CD4-positive, CD25-positive, alpha-beta regulatory T cell (primary cell): Measurements from ENCODE around the gene SLC25A23. TPM values are rescaled to one million over a fixed set of nuclear protein-coding genes. Genes with fewer than 3 reads are reported as not detected.
A peak's percentile ranks its signal among the peaks of the same experiment; 100 is the strongest.

Experiments used
- ATAC-seq, 2 donors: fragments of 150-1000 bp; cut with Tn5 transposase; one replicate each; pipeline ENCODE4 v1.10.0; 2021; ENCODE audit warnings: low read depth in 2 of 2, moderate number of reproducible peaks in 2 of 2, moderate library complexity in 1 of 2
- DNase-seq, 3 donors: peaks; one replicate each; pipeline versions ENCODE4 v3.0.0 to v3.0.0-alpha.2; 2012 to 2022; ENCODE audit warnings: mixed read lengths in 1 of 3
- H3K27ac ChIP-seq: one replicate; pipeline ENCODE4 v1.7.0; 2013; ENCODE audit warnings: mild to moderate bottlenecking, low read length; ENCODE audit not compliant: insufficient read depth, poor library complexity, severe bottlenecking
- H3K27me3 ChIP-seq: one replicate; pipeline ENCODE4 v1.7.0; 2013; ENCODE audit warnings: low read length; ENCODE audit not compliant: control insufficient read depth, insufficient read depth
- H3K36me3 ChIP-seq: one replicate; pipeline ENCODE4 v1.7.0; 2013; ENCODE audit warnings: mild to moderate bottlenecking, low read length, moderate library complexity; ENCODE audit not compliant: control insufficient read depth, insufficient read depth
- H3K4me1 ChIP-seq: 2 replicates; pipeline ENCODE4 v1.7.0; 2013; ENCODE audit warnings: mild to moderate bottlenecking, low read length; ENCODE audit not compliant: insufficient read depth, control insufficient read depth, poor library complexity, severe bottlenecking
- H3K4me3 ChIP-seq: one replicate; pipeline ENCODE4 v1.7.0; 2013; ENCODE audit warnings: low read depth, mild to moderate bottlenecking, low read length, moderate library complexity
- H3K9me3 ChIP-seq, 2 experiments: 1 replicate in 1 of 2; 2 replicates in 1 of 2; pipeline ENCODE4 v1.7.0; 2013; ENCODE audit warnings: low read length in 2 of 2, mild to moderate bottlenecking in 1 of 2, moderate library complexity in 1 of 2; ENCODE audit not compliant: control insufficient read depth in 2 of 2
- H3K27ac Mint-ChIP-seq, 3 donors: one replicate each; pipeline ENCODE4 v1.8.0; 2020 to 2022; ENCODE audit warnings: mild to moderate bottlenecking in 3 of 3, mixed read lengths in 3 of 3, moderate library complexity in 2 of 3
- H3K27me3 Mint-ChIP-seq: one replicate; pipeline ENCODE4 v1.8.0; 2022; ENCODE audit warnings: mild to moderate bottlenecking, mixed read lengths
- H3K36me3 Mint-ChIP-seq: one replicate; pipeline ENCODE4 v1.8.0; 2020; ENCODE audit warnings: mixed read lengths
- H3K4me1 Mint-ChIP-seq, 4 donors: one replicate each; pipeline ENCODE4 v1.8.0; 2020 to 2022; ENCODE audit warnings: mixed read lengths in 4 of 4, mild to moderate bottlenecking in 1 of 4
- H3K4me3 Mint-ChIP-seq, 4 donors: one replicate each; pipeline ENCODE4 v1.8.0; 2020 to 2022; ENCODE audit warnings: mild to moderate bottlenecking in 4 of 4, mixed read lengths in 4 of 4, moderate library complexity in 3 of 4
- H3K9me3 Mint-ChIP-seq, 7 donors: one replicate each; pipeline ENCODE4 v1.8.0; 2020 to 2022; ENCODE audit warnings: mixed read lengths in 7 of 7, mild to moderate bottlenecking in 3 of 7, moderate library complexity in 2 of 7
- polyA plus RNA-seq, 4 donors: library from polyadenylated mRNA; unstranded; fragments of 300-500 nt; fragmentation: Illumina TruSeq; gene quantifications; one replicate each; pipeline ENCODE4 v1.2.3, GENCODE V29; 2021
- total RNA-seq: library from RNA; stranded (reverse); gene quantifications from one replicate; pipeline ENCODE4 v1.2.3, GENCODE V29; 2022

Gene SLC25A23
- total and polyA plus RNA-seq, 5 donors from 2014 or later = 6.6 to 14.7 (median 10.9) TPM

- Histone ChIP-seq H3K36me3 (no peaks in the 10 kb centered on the region), H3K4me1 (peaks cover 14% of the 10 kb centered on the region), H3K27ac (no peak overlapping the region), H3K4me3 (no peak overlapping the region), H3K27me3 (peaks cover 6% of the 10 kb centered on the region), H3K9me3 (no peaks in the 10 kb centered on the region)
- DNase-seq (no peak), ATAC-seq (no peak)
- Mint-ChIP-seq H3K9me3 (peaks cover 0 to 3% (median 0%) of the 10 kb centered on the region in 7 donors), H3K27ac (peak overlapping the region in 1 of 3 donors; percentile 64), H3K4me1 (peaks cover 0 to 11% (median 4%) of the 10 kb centered on the region in 4 donors), H3K4me3 (peak overlapping the region in 1 of 4 donors; percentile 40), H3K36me3 (no peaks in the 10 kb centered on the region), H3K27me3 (peaks cover 40% of the 10 kb centered on the region)
These were observed 38.9 kb upstream of the SLC25A23 start for GRCh38 chr19:6498294-6499036.

- Mint-ChIP-seq H3K27me3 (peaks cover 22% of the 10 kb centered on the region), H3K4me3 (no peak overlapping the region), H3K9me3 (peaks cover 0 to 8% (median 2%) of the 10 kb centered on the region in 7 donors), H3K4me1 (peaks cover 0 to 6% (median 2%) of the 10 kb centered on the region in 4 donors), H3K36me3 (no peaks in the 10 kb centered on the region), H3K27ac (no peak overlapping the region)
- no peaks in the 10 kb centered on the region for H3K4me1 ChIP-seq
- DNase-seq = no peak
- no peak for ATAC-seq
- H3K27ac ChIP-seq = no peak overlapping the region
- H3K9me3 ChIP-seq = peaks cover 0 to 3% of the 10 kb centered on the region in 2 experiments
- H3K4me3 ChIP-seq = no peak overlapping the region
- peaks cover 3% of the 10 kb centered on the region for H3K27me3 ChIP-seq
- H3K36me3 ChIP-seq = no peaks in the 10 kb centered on the region
These were observed 36.4 kb upstream of the SLC25A23 start for GRCh38 chr19:6495947-6496346.

- Histone ChIP-seq H3K9me3 (peaks cover 0 to 3% of the 10 kb centered on the region in 2 experiments), H3K27ac (no peak overlapping the region), H3K4me1 (peaks cover 6% of the 10 kb centered on the region), H3K4me3 (no peak overlapping the region), H3K36me3 (no peaks in the 10 kb centered on the region), H3K27me3 (no peaks in the 10 kb centered on the region)
- H3K36me3 Mint-ChIP-seq = no peaks in the 10 kb centered on the region
- no peak overlapping the region for H3K27ac Mint-ChIP-seq
- peaks cover 0 to 8% (median 2%) of the 10 kb centered on the region in 7 donors for H3K9me3 Mint-ChIP-seq
- peaks cover 0 to 15% (median 5%) of the 10 kb centered on the region in 4 donors for H3K4me1 Mint-ChIP-seq
- no peak for ATAC-seq
- DNase-seq = no peak
- H3K27me3 Mint-ChIP-seq = peaks cover 10% of the 10 kb centered on the region
- no peak overlapping the region for H3K4me3 Mint-ChIP-seq
These were observed 34.9 kb upstream of the SLC25A23 start for GRCh38 chr19:6494438-6495036.

- Histone ChIP-seq H3K27me3 (no peaks in the 10 kb centered on the region), H3K4me1 (peaks cover 7% of the 10 kb centered on the region), H3K27ac (no peak overlapping the region), H3K4me3 (no peak overlapping the region), H3K9me3 (peaks cover 0 to 3% of the 10 kb centered on the region in 2 experiments), H3K36me3 (no peaks in the 10 kb centered on the region)
- DNase-seq (no peak), ATAC-seq (no peak)
- Mint-ChIP-seq H3K36me3 (no peaks in the 10 kb centered on the region), H3K9me3 (peaks cover 0 to 8% (median 2%) of the 10 kb centered on the region in 7 donors), H3K27me3 (no peaks in the 10 kb centered on the region), H3K4me1 (peaks cover 0 to 14% (median 6%) of the 10 kb centered on the region in 4 donors), H3K27ac (no peak overlapping the region), H3K4me3 (peak overlapping the region in 2 of 4 donors; percentile 10 to 35)
These were observed 32.4 kb upstream of the SLC25A23 start for GRCh38 chr19:6491802-6492592.

- no peak for ATAC-seq
- Histone ChIP-seq H3K27ac (no peak overlapping the region), H3K4me3 (peak overlapping the region; percentile 82), H3K4me1 (peaks cover 7% of the 10 kb centered on the region), H3K36me3 (no peaks in the 10 kb centered on the region), H3K27me3 (no peaks in the 10 kb centered on the region), H3K9me3 (peaks cover 0 to 3% of the 10 kb centered on the region in 2 experiments)
- DNase-seq = no peak
- Mint-ChIP-seq H3K36me3 (no peaks in the 10 kb centered on the region), H3K4me3 (peak overlapping the region; percentile 57 to 85 (median 80)), H3K27ac (peak overlapping the region; percentile 53 to 91 (median 65)), H3K27me3 (no peaks in the 10 kb centered on the region), H3K4me1 (peaks cover 0 to 14% (median 6%) of the 10 kb centered on the region in 4 donors), H3K9me3 (peaks cover 0 to 8% (median 2%) of the 10 kb centered on the region in 7 donors)
These were observed 30.5 kb upstream of the SLC25A23 start for GRCh38 chr19:6490134-6490533.

GRCh38 chr19:6489278-6490061, 29.9 kb upstream of the SLC25A23 start:
- H3K27me3 ChIP-seq = no peaks in the 10 kb centered on the region
- peak overlapping the region; percentile 82 for H3K4me3 ChIP-seq
- peak overlapping the region; percentile 15 for H3K27ac ChIP-seq
- H3K9me3 Mint-ChIP-seq = peaks cover 0 to 8% (median 2%) of the 10 kb centered on the region in 7 donors
- H3K36me3 ChIP-seq = no peaks in the 10 kb centered on the region
- H3K36me3 Mint-ChIP-seq = no peaks in the 10 kb centered on the region
- no peaks in the 10 kb centered on the region for H3K27me3 Mint-ChIP-seq
- peak; percentile 58 to 70 for ATAC-seq
- peaks cover 0 to 14% (median 6%) of the 10 kb centered on the region in 4 donors for H3K4me1 Mint-ChIP-seq
- peak in 1 of 3 donors; percentile 57 for DNase-seq
- H3K4me1 ChIP-seq = peaks cover 7% of the 10 kb centered on the region
- H3K9me3 ChIP-seq = peaks cover 0 to 3% of the 10 kb centered on the region in 2 experiments
- H3K27ac Mint-ChIP-seq = peak overlapping the region; percentile 53 to 91 (median 65)
- peak overlapping the region; percentile 78 to 88 (median 83) for H3K4me3 Mint-ChIP-seq

GRCh38 chr19:6484831-6485230, 25.2 kb upstream of the SLC25A23 start:
- Mint-ChIP-seq H3K4me3 (no peak overlapping the region), H3K4me1 (peaks cover 0 to 43% (median 27%) of the 10 kb centered on the region in 4 donors), H3K27me3 (no peaks in the 10 kb centered on the region), H3K36me3 (peaks cover 4% of the 10 kb centered on the region), H3K9me3 (no peaks in the 10 kb centered on the region), H3K27ac (no peak overlapping the region)
- ATAC-seq = no peak
- H3K4me1 ChIP-seq = peaks cover 22% of the 10 kb centered on the region
- H3K36me3 ChIP-seq = no peaks in the 10 kb centered on the region
- no peak overlapping the region for H3K4me3 ChIP-seq
- no peak for DNase-seq
- H3K27ac ChIP-seq = no peak overlapping the region
- H3K9me3 ChIP-seq = no peaks in the 10 kb centered on the region
- no peaks in the 10 kb centered on the region for H3K27me3 ChIP-seq
